Liver (tissue), 9 donors: ENCODE measurements around the gene TTYH3. TPM values are rescaled to one million over a fixed set of nuclear protein-coding genes. Genes with fewer than 3 reads are reported as not detected.

Source experiments
- DNase-seq: peaks from one replicate; pipeline ENCODE4 v3.0.0-alpha.2; 2017; ENCODE audit warnings: low spot score
- H3K27ac ChIP-seq, 2 donors: one replicate each; pipeline ENCODE4 v1.7.0; 2013; ENCODE audit warnings: inconsistent platforms in 2 of 2, low read length in 2 of 2, control low read depth in 1 of 2, low read depth in 1 of 2, mild to moderate bottlenecking in 1 of 2
- H3K27me3 ChIP-seq, 4 donors: one replicate each; pipeline versions ENCODE4 v1.6.1 to v1.7.0; 2013; ENCODE audit warnings: low read length in 3 of 4, inconsistent platforms in 1 of 4, mild to moderate bottlenecking in 1 of 4, moderate library complexity in 1 of 4; ENCODE audit not compliant: control insufficient read depth in 4 of 4, insufficient read depth in 4 of 4
- H3K36me3 ChIP-seq, 4 donors: one replicate each; pipeline versions ENCODE4 v1.6.1 to v1.7.0; 2013; ENCODE audit warnings: low read length in 3 of 4, mild to moderate bottlenecking in 3 of 4, low read depth in 1 of 4, moderate library complexity in 1 of 4; ENCODE audit not compliant: control insufficient read depth in 4 of 4, insufficient read depth in 3 of 4
- H3K4me1 ChIP-seq, 4 donors: one replicate each; pipeline versions ENCODE4 v1.6.1 to v1.7.0; 2013; ENCODE audit warnings: low read length in 3 of 4, mild to moderate bottlenecking in 3 of 4, moderate library complexity in 1 of 4; ENCODE audit not compliant: control insufficient read depth in 4 of 4, insufficient read depth in 4 of 4
- H3K4me3 ChIP-seq, 3 donors: one replicate each; pipeline versions ENCODE4 v1.6.1 to v1.7.0; 2013; ENCODE audit warnings: low read length in 3 of 3, control low read depth in 1 of 3, low read depth in 1 of 3, mild to moderate bottlenecking in 1 of 3
- H3K9ac ChIP-seq, 2 donors: one replicate each; pipeline ENCODE4 v1.7.0; 2013; ENCODE audit warnings: low read length in 2 of 2, mild to moderate bottlenecking in 2 of 2, moderate library complexity in 2 of 2, control low read depth in 1 of 2, low read depth in 1 of 2
- H3K9me3 ChIP-seq, 4 donors: one replicate each; pipeline versions ENCODE4 v1.6.1 to v1.7.0; 2013; ENCODE audit warnings: low read length in 3 of 4; ENCODE audit not compliant: control insufficient read depth in 4 of 4
- ATF3 ChIP-seq: IDR thresholded peaks from 2 replicates; pipeline ENCODE4 v1.6.1; 2016; ENCODE audit warnings: antibody characterized with exemption
- CTCF ChIP-seq: fragments of 150-350 bp; IDR thresholded peaks from 2 replicates; pipeline ENCODE4 v1.5.1; 2017; ENCODE audit warnings: improper control_type of control experiment, low read depth, low read length; ENCODE audit not compliant: missing input control
- FOXA1 ChIP-seq: IDR thresholded peaks from 2 replicates; pipeline ENCODE4 v1.6.1; 2016; ENCODE audit warnings: antibody characterized with exemption
- FOXA2 ChIP-seq: IDR thresholded peaks from 2 replicates; pipeline ENCODE4 v1.6.1; 2016; ENCODE audit warnings: antibody characterized with exemption
- HNF4A ChIP-seq, 2 donors: conservative IDR thresholded peaks; 2 replicates each; pipeline ENCODE4 v1.6.1; 2016; ENCODE audit warnings: antibody characterized with exemption in 2 of 2, mild to moderate bottlenecking in 2 of 2
- HNF4G ChIP-seq: IDR thresholded peaks from 2 replicates; pipeline ENCODE4 v1.6.1; 2016; ENCODE audit warnings: antibody characterized with exemption
- JUND ChIP-seq, 2 donors: IDR thresholded peaks; 2 replicates each; pipeline ENCODE4 v1.6.1; 2016; ENCODE audit warnings: antibody characterized with exemption in 2 of 2
- MAX ChIP-seq: IDR thresholded peaks from 2 replicates; pipeline ENCODE4 v1.6.1; 2016; ENCODE audit warnings: antibody characterized with exemption
- NR2F2 ChIP-seq: IDR thresholded peaks from 2 replicates; pipeline ENCODE4 v1.6.1; 2016; ENCODE audit warnings: antibody characterized with exemption
- RAD21 ChIP-seq, 2 donors: IDR thresholded peaks; 2 replicates each; pipeline ENCODE4 v1.6.1; 2016; ENCODE audit warnings: antibody characterized with exemption in 2 of 2, mild to moderate bottlenecking in 2 of 2
- REST ChIP-seq: IDR thresholded peaks from 2 replicates; pipeline ENCODE4 v1.6.1; 2016; ENCODE audit warnings: antibody characterized with exemption, mild to moderate bottlenecking
- RXRA ChIP-seq, 2 donors: IDR thresholded peaks; 2 replicates each; pipeline ENCODE4 v1.6.1; 2017 to 2018; ENCODE audit warnings: antibody characterized with exemption in 2 of 2, mild to moderate bottlenecking in 1 of 2
- SP1 ChIP-seq: IDR thresholded peaks from 2 replicates; pipeline ENCODE4 v1.6.1; 2018; ENCODE audit warnings: antibody characterized with exemption, mild to moderate bottlenecking
- TAF1 ChIP-seq: conservative IDR thresholded peaks from 2 replicates; pipeline ENCODE4 v1.6.1; 2016; ENCODE audit warnings: antibody characterized with exemption, mild to moderate bottlenecking
- YY1 ChIP-seq: IDR thresholded peaks from 2 replicates; pipeline ENCODE4 v1.6.1; 2016; ENCODE audit warnings: antibody characterized with exemption, mild to moderate bottlenecking
- ZBTB33 ChIP-seq: IDR thresholded peaks from 2 replicates; pipeline ENCODE4 v1.6.1; 2016; ENCODE audit warnings: antibody characterized with exemption
- WGBS: extraction: QIAGEN DNeasy Blood & Tissue Kit; methylation state at CpG from one replicate; pipeline ENCODE4 v1.1.7; 2013; 5-methylcytosine and 5-hydroxymethylcytosine counted together
- polyA plus RNA-seq, 2 donors: library from polyadenylated mRNA; stranded (reverse) in 1 of 2; unstranded in 1 of 2; fragments of 200-250 nt in 1 of 2; fragments of >200 nt in 1 of 2; fragmentation: Nextera tagmentation in 1 of 2; extraction: Ambion mirVana in 1 of 2; gene quantifications; one replicate each; pipeline versions ENCODE4 v1.2.1 to v1.2.3, GENCODE V29; 2013 to 2015
- total RNA-seq, 2 donors: library from RNA; depleted of rRNA; stranded (reverse); fragments of >200 nt; gene quantifications; one replicate each; pipeline ENCODE4 v1.2.3, GENCODE V29; 2014
- donor health status: healthy.
- donor health status: healthy.
- donor health status: healthy.
- donor health status: healthy.
- donor health status: healthy.

TTYH3 gene
- total and polyA plus RNA-seq, 4 donors, result 8.2 to 19.6 (median 17.4) TPM

- 94% methylated on average over 28 of the region's 28 CpGs for WGBS
- Histone ChIP-seq H3K4me1 (no peaks in the 10 kb centered on the region), H3K4me3 (no peak overlapping the region), H3K9me3 (no peaks in the 10 kb centered on the region), H3K27me3 (no peaks in the 10 kb centered on the region), H3K36me3 (peaks cover 0 to 22% (median 8%) of the 10 kb centered on the region in 4 donors), H3K27ac (no peak overlapping the region), H3K9ac (no peak overlapping the region)
- TF ChIP-seq MAX (no peak), NR2F2 (no peak), RXRA (IDR thresholded peaks at IDR 0.05) (no peak), REST (no peak), ZBTB33 (no peak), SP1 (no peak), FOXA2 (no peak), ATF3 (no peak), RAD21 (IDR thresholded peaks at IDR 0.05) (no peak), FOXA1 (no peak), CTCF (no peak), JUND (IDR thresholded peaks at IDR 0.05) (no peak), HNF4G (no peak), YY1 (no peak), HNF4A (conservative IDR thresholded peaks at IDR 0.05) (no peak), TAF1 (no peak)
- DNase-seq, result no peak
These were observed 20.3 kb downstream of the TTYH3 start for GRCh38 chr7:2651847-2652735.
